SK-N-MC (cell line): ENCODE measurements around the gene LPCAT2.

Experiments used
- EZH2 ChIP-seq: fragments of 200-600 bp; sonication (generic); IDR thresholded peaks from one replicate; pipeline ENCODE4 v1.6.1; 2017; ENCODE audit warnings: antibody characterized with exemption
- POLR2AphosphoS5 ChIP-seq: IDR thresholded peaks from 2 replicates; pipeline ENCODE4 v1.6.1; 2012; ENCODE audit warnings: mild to moderate bottlenecking, low read depth, low read length, borderline replicate concordance

- TF ChIP-seq POLR2AphosphoS5, result no peak
- no peak for TF ChIP-seq EZH2
These were observed 43.6 kb upstream of the LPCAT2 start for GRCh38 chr16:55465077-55465896.
